Measurements from ENCODE around the gene CD3E.

GRCh38 chr11:118260353-118260752 is 44.2 kb upstream of the CD3E start:
- TF ChIP-seq CTCF (IDR thresholded peaks at IDR 0.05) (no peak), POLR2AphosphoS5 (IDR thresholded peaks at IDR 0.05; ENCODE audit: insufficient read depth in 1 of 2, low read depth in 1 of 2) (no peak), POLR2A (IDR thresholded peaks at IDR 0.05) (no peak)
